GM12865 (cell line): ENCODE data around the gene CDK5RAP1.
"Not testable (repeated sequence)": the region's sequence is repeated elsewhere in the genome, so short reads cannot be mapped to it uniquely, and the experiment has no call there.

Source experiments
- DNase-seq: peaks from one replicate; pipeline ENCODE4 v3.0.0; 2010; ENCODE audit warnings: low read depth
- H3K4me3 ChIP-seq: 2 replicates; pipeline ENCODE4 v1.5.1; 2011; ENCODE audit warnings: mild to moderate bottlenecking, low read depth, low read length, control low read depth
- TF ChIP-seq, protein P1 (sequence below): IDR thresholded peaks from 2 replicates; pipeline ENCODE4 v1.5.1; 2011; ENCODE audit warnings: low read length, control low read depth, low read depth, inconsistent platforms; ENCODE audit not compliant: insufficient read depth; ENCODE audit errors: missing control alignments

The CDK5RAP1 gene

DNA sequence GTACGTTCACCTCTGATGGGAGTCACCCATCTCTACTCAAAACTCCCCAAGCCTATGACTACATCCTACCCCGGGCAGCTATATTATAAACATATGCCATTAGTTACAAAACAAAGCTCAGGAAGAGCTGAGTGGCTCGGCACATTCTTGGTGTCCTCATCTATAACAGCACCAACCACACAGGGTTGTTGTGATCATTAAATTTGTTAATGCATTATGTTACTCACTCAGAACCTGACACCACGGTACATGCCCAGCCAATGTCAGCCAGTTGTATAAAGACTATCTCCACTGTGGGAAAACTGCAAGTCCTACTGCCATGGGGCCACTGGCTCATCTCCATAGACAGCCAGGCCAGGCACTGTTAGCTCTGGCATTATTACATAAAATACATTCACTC, 7.7 kb downstream of the CDK5RAP1 start:
- TF ChIP-seq, protein P1, sequence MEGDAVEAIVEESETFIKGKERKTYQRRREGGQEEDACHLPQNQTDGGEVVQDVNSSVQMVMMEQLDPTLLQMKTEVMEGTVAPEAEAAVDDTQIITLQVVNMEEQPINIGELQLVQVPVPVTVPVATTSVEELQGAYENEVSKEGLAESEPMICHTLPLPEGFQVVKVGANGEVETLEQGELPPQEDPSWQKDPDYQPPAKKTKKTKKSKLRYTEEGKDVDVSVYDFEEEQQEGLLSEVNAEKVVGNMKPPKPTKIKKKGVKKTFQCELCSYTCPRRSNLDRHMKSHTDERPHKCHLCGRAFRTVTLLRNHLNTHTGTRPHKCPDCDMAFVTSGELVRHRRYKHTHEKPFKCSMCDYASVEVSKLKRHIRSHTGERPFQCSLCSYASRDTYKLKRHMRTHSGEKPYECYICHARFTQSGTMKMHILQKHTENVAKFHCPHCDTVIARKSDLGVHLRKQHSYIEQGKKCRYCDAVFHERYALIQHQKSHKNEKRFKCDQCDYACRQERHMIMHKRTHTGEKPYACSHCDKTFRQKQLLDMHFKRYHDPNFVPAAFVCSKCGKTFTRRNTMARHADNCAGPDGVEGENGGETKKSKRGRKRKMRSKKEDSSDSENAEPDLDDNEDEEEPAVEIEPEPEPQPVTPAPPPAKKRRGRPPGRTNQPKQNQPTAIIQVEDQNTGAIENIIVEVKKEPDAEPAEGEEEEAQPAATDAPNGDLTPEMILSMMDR = no peak
- no peak overlapping the region for H3K4me3 ChIP-seq
- DNase-seq = no peak

DNA sequence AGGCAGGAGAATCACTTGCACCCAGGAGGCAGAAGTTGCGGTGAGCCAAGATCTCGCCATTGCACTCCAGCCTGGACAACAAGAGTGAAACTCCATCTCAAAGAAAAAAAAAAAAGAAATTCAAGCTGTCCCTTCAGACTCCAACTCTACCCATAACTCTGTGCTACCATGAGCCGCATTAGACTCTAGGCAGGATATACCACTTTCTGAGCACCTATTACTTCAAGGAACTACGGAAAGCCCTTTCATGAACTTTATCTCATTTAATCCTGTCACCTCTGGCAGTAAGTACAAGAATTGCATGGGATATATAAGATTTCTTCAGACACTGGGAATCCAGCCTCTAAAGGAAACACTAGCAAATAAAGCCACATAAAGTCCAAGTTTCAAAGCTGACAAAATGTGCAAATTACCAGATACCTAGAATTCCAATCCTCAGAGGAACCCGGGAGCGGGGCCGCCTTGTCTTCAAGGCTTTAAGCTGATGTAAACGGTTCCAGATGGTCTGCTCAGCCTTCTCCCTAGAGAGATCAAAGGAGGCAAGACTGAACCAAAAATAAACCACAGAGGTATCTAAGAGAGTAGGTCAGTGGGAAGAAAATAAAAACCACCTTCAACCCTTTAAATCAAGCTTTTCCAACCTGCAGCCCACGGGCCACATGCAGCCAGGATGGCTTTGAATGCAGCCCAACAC, 9.4 kb downstream of the CDK5RAP1 start:
- no peak overlapping the region for H3K4me3 ChIP-seq
- no peak for DNase-seq
- TF ChIP-seq, protein P1 = no peak

DNA sequence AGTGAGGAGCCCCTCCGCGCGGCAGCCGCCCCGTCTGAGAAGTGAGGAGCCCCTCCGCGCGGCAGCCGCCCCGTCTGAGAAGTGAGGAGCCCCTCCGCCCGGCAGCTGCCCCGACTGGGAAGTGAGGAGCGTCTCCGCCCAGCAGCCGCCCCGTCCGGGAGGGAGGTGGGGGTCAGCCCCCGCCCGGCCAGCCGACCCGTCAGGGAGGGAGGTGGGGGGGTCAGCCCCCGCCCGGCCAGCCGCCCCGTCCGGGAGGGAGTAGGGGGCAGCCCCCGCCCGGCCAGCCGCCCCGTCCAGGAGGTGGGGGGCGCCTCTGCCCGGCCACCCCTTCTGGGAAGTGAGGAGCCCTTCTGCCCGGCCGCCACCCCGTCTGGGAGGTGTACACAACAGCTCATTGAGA, 12.0 kb downstream of the CDK5RAP1 start:
- H3K4me3 ChIP-seq, DNase-seq: not testable (repeated sequence)

DNA sequence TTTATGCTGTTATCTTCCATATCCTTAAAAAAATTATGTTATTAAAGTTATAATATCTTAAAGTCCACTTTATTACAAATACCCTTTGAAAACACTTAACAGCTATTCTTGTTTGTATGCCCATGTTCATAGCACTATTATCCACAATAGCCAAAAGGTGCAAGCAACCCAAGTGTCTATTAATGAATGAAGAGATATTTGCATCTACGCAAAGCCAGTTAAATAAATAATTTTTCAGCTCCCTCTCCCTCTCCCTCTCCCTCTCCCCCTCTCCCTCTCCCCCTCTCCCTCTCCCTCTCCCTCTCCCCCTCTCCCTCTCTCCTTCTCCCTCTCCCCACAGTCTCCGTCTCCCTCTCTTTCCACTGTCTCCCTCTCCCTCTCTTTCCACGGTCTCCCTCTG, 13.1 kb downstream of the CDK5RAP1 start:
- TF ChIP-seq, protein P1 = no peak
- DNase-seq = no peak
- H3K4me3 ChIP-seq = no peak overlapping the region

DNA sequence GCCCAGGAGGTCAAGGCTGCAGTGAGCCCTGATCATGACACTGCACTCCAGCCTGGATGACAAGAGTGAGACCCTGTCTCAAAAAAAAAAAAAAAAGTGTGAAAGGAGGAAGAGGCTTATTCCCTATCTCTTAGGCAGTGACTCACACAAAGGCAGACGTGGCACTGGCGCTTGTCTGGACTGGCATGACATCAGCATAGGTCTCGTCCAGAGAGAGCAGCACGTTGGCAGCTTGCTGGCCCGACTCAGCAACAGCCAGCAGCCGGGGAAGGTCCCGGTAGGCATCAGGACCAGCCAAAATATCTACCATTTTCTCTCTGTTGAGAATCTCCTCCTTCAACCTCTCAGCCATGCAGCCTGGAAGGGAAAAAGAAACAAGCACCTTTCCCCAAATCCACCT, 14.1 kb downstream of the CDK5RAP1 start:
- TF ChIP-seq, protein P1 = no peak
- DNase-seq = no peak
- no peak overlapping the region for H3K4me3 ChIP-seq

DNA sequence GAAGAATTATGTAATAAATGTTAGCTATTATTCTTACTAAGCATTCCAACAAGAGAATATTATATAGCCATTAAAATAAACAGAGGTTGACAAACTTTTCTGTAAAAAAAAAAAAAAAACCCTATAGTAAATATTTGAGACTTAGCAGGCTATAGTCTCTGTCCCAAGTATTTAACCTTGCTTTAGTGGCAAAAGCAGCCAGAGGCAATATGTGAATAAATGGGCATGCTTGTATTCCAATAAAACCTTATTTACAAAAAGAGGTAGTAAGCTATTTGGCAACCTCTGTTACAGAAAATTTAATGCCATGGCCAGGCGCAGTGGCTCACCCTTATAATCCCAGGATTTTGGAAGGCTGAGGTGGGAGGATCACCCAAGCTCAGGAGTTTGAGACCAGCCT, 14.6 kb downstream of the CDK5RAP1 start:
- no peak overlapping the region for H3K4me3 ChIP-seq
- DNase-seq = no peak
- TF ChIP-seq, protein P1 = no peak

DNA sequence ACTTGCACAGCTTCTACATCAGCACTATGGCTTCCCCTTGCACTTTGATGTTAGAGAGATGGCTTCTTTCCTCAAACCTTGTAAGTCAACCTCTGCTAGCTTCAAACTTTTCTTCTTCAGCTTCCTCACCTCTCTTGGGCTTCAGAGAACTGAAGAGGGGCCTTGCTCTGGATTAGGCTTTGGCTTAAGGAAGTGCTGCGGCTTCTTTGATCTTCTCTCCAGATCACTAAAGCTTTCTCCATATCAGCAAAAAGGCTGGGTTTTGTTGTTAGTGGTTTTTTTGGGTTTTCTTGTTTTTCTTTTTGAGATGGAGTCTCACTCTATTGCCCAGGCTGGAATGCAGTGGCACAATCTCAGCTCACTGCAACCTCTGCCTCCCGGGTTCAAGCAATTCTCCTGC, 24.0 kb downstream of the CDK5RAP1 start:
- TF ChIP-seq, protein P1 = no peak
- DNase-seq = no peak
- H3K4me3 ChIP-seq = no peak overlapping the region
